HG02610 (cell line): ENCODE results near the gene GLS.

Experiments
- ATAC-seq: cut with Tn5 transposase; IDR thresholded peaks from one replicate; pipeline ENCODE4 v1.9.1; 2021; ENCODE audit warnings: mild to moderate bottlenecking, moderate library complexity; ENCODE audit not compliant: unreplicated experiment

The GLS gene

DNA sequence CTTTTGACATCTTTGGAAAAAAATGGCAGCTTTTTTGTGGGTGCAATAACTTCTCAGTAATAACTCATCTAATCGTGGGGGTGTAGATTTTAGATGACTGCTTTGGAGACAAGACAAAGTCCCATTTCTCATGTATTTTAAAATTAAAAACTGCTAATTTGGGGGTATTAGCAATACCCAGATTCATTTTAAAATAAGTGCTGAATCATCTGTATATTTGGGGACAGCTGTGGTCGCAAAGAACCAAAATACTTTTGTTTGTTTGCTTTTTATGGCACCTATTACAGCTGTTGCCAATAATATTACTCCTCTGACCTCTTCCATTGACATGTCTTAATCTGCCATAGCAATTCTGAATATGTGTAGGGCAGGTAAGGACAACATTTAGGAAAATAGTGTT lies 87.9 kb downstream of the GLS start:
- no peak for ATAC-seq

DNA sequence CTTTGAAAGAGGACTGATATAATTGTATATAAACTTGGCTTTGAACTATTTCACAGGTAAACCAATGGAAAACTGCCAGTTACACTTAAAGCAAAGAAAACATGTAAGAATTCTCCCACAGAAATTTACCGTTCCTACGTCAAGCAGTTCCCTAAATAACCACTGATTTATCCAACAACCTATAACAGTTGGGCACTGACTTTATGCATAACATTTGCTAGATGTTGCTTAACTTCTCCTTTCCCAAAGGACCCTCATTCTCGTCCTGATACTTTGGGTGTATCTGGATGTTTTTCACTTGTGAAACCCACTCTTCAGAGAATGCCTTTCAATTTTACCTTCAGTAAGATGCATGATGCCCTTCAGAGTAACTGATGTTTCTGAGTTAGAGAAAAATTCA lies 89.5 kb downstream of the GLS start:
- no peak for ATAC-seq

DNA sequence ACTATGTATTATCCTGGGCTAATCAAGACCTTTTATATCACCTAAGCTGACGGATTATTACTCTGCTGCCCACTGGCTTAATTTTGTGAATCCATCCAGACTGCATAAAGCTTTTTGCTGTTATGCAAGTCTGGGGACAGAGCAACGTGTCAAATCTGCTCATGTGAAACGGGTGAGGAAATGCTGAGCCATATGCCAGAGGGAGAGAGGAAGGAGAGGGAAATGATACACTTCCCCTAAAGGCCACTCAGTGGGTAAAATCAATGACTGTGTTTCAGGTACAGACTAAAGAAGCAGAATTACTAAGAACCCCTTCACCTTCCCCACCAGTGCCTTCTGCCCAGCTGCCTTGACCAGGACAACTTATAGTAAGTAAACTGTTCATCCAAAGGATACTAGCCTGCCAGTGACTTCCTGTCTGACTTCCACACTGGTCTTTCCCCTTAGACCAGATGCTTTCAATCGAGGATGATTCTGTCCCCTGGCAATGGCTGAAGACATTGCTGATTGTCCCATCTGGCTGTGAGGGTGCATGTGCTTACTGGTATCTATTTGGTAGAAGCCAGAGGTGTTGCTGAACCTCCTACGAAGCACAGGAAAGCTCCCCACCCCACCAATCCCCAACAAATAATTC lies 90.4 kb downstream of the GLS start:
- no peak for ATAC-seq

DNA sequence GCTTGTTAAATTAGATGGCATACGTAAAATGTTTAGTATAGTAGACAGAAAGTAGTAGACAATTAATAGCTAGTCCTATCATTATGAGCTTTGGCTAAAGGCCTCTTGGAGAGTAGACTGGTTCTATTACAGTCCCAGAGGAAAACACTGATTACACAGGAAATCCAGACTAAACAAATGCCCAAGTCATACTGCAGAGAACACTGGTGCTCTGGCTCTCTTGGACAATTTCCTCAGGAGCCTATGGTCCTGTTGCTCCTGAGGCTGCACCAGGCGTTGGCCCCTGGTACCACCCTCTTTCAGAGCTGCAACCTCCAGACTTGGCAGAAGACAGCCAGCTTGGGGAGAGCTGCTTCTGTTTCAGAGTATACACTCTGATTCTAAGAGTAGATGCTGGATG lies 91.6 kb downstream of the GLS start:
- ATAC-seq, result no peak

GRCh38 chr2:190972846-190973245 lies 92.2 kb downstream of the GLS start:
- no peak for ATAC-seq

GRCh38 chr2:190973262-190973661 lies 92.6 kb downstream of the GLS start:
- ATAC-seq, result no peak

- no peak for ATAC-seq
These were observed 93.4 kb downstream of the GLS start for GRCh38 chr2:190973726-190974628.

- ATAC-seq, result no peak
These were observed 94.2 kb downstream of the GLS start for GRCh38 chr2:190974629-190975361.

- ATAC-seq, result no peak
These were observed 95.9 kb downstream of the GLS start for GRCh38 chr2:190976521-190976920.

DNA sequence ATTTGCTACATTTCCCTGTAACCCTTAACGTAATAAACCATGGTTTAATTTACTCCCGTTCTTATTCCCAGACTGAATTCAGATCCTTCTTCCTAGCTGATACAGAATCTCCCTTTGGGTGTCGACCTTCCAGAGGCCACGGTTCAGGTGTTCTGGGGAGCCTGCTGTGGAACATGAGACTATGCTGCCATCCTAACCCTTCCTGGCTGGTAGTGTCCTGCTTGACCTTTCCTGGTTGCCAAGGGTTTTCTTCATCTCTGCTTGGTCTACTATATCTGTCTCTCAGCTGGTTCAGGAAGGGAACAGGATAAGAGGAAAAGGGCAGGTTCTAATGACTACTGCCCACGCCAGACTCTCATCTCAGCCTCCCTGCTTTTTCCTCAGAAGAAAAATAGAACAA lies 96.9 kb downstream of the GLS start:
- ATAC-seq, result no peak

- ATAC-seq, result no peak
These were observed 97.9 kb downstream of the GLS start for GRCh38 chr2:190978389-190979053.

- no peak for ATAC-seq
These were observed 99.4 kb downstream of the GLS start for GRCh38 chr2:190979906-190980629.

- no peak for ATAC-seq
These were observed 100.1 kb downstream of the GLS start for GRCh38 chr2:190980630-190981209.

DNA sequence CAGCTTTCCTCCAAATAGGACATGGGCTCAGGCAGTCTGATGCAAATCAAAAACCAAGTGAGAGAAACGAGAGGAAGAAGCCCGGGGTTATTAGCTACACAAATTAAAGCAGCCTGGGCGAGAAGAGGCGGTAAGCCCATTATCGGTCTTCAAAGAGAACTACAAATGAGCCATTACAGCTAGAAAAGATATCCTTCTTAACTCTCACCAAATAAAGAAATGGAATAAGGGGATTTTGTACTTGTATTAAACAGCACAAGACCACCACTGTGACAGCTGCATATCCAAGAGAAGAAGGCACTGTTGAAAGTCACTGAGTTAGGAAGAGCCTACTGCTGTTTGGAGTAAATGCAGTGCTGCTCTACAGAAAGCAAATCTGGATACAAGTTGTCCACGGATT lies 100.7 kb downstream of the GLS start:
- no peak for ATAC-seq

DNA sequence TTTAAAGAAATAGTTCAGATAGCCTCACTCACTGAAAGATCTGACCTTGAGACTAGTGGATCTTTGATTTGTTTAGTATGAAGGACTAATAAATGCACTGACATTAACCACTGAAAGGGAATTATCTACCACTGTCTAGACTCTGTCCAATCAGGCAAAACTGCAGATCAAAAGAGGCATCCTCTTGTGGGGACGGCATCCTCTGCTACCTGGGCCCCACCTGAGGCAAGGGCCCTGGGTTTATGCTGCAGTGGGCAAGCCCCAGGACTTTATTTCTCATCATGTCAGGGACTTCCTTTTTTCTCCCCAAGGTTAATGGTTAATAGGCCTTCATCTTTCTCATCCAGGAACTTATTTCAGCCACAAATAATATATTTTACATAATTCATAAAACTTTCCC lies 101.1 kb downstream of the GLS start:
- ATAC-seq, result no peak

DNA sequence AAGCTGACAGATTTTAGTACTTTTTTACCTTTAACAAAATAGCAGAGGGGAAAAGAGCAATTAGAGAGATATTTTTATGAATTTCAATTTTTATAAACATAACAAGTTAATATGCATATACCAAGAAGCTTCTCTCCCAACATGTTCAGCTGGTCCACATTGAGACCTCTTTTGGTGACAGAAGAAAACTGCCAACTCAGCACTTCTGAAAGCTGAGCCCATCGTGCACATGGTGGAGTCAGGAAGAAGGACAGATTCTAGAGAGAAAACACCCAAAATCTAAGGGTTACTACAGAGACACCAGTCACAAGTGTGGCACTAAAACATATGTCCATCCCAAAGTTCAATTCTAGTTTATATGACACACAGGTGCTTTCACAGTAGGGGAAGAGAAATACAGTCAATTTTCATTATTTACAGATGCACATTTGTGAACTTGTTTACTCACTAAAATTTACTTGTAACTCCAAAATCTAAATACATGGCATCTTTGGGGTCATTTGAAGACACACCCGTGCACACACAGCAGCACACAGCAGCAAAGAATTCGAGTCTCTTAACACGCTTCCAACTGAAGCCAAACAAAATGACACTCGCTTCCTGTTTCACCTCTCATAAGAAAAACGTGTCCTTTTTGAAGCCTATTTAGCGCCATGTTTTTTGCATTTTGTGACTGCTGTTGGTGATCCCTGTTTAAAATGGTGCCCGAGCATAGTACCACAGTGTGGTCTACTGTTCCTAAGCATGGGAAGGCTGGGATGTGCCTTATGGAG lies 101.8 kb downstream of the GLS start:
- ATAC-seq, result no peak

GRCh38 chr2:190984595-190984994 lies 104.0 kb downstream of the GLS start:
- ATAC-seq, result no peak

- ATAC-seq, result no peak
These were observed 105.8 kb downstream of the GLS start for GRCh38 chr2:190986221-190986953.

- ATAC-seq, result no peak
These were observed 106.5 kb downstream of the GLS start for GRCh38 chr2:190987116-190987515.
